Astrocyte of the cerebellum (primary cell): Measurements from ENCODE around the gene ABHD12B.

ENCODE experiments used
- DNase-seq: peaks from one replicate; pipeline ENCODE4 v3.0.0-alpha.2; 2011; ENCODE audit warnings: low read depth
- H3K4me3 ChIP-seq: 2 replicates; pipeline ENCODE4 v1.5.1; 2011; ENCODE audit warnings: mild to moderate bottlenecking, low read depth, low read length, moderate library complexity
- CTCF ChIP-seq: IDR thresholded peaks from 2 replicates; pipeline ENCODE4 v1.5.1; 2012; ENCODE audit warnings: low read length, low read depth, moderate library complexity, mild to moderate bottlenecking; ENCODE audit errors: missing control alignments
- in situ Hi-C: cut with HindIII; loops from 2 replicates; pipeline ENCODE4 v1.10.0; 2017; ENCODE audit warnings: low sequenced_read_pairs

ABHD12B gene

DNA sequence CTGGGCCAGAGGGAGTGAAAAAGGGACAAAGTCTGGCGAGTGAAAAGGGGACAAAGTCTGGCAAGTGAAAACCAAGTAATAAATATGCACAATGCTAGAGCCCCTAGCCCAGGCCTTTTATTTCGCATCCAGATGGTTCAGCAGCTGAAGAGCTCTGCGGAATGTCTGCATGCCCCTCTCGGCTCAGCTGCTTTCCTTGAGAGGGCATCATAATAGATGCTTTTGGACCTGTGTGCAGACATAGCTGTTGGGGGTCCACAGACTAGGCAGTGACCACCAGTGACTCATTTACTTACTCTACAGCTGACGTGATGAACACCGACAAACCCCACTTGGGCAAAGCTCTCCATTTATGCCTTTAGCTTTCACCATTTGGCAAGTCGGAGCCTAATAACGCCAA is 45.2 kb upstream of the ABHD12B start:
- in situ Hi-C loops, result no loop called here
- DNase-seq, result no peak
- no peak for TF ChIP-seq CTCF
- no peak overlapping the region for H3K4me3 ChIP-seq

DNA sequence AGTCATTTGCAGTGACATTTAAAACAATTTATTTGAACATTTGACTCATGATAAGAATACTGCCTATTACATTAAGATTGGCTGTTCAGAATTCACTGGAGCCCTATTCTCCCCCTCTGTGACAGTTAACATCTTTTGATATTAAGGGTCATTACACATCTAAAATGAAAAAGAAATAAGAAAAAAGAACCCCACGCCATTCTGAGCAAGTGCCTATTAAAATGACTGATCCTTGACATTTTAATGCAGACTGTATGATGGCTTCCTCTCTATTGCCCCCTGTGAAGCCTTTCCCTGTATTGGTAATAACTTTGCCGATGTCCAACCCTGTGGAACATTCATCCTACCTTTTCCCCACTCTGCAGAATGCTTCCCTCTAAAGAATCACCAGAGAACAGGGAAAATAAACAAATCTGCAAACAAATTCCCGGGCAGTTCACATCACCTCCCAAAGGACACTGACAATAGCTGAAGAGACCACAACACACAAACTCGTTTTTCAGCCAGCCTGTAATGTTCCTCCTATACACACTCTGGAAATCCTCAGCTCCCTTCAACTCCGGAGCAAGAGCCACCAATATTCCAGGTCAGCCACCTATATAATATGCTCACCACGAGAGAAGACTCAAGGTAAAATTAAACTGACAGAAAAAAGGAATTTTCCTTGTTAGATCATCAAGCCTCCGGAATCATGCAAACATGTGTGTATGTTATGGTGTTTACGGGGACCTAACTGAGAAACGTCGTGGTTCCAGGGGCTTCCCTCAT is 42.9 kb upstream of the ABHD12B start:
- in situ Hi-C loops, result no loop called here
- DNase-seq, result no peak
- TF ChIP-seq CTCF, result no peak
- H3K4me3 ChIP-seq, result peak overlapping the region; percentile 69

GRCh38 chr14:50829489-50830043 is 42.3 kb upstream of the ABHD12B start:
- no peak for DNase-seq
- peak overlapping the region; percentile 69 for H3K4me3 ChIP-seq
- no peak for TF ChIP-seq CTCF
- in situ Hi-C loops, result no loop called here

DNA sequence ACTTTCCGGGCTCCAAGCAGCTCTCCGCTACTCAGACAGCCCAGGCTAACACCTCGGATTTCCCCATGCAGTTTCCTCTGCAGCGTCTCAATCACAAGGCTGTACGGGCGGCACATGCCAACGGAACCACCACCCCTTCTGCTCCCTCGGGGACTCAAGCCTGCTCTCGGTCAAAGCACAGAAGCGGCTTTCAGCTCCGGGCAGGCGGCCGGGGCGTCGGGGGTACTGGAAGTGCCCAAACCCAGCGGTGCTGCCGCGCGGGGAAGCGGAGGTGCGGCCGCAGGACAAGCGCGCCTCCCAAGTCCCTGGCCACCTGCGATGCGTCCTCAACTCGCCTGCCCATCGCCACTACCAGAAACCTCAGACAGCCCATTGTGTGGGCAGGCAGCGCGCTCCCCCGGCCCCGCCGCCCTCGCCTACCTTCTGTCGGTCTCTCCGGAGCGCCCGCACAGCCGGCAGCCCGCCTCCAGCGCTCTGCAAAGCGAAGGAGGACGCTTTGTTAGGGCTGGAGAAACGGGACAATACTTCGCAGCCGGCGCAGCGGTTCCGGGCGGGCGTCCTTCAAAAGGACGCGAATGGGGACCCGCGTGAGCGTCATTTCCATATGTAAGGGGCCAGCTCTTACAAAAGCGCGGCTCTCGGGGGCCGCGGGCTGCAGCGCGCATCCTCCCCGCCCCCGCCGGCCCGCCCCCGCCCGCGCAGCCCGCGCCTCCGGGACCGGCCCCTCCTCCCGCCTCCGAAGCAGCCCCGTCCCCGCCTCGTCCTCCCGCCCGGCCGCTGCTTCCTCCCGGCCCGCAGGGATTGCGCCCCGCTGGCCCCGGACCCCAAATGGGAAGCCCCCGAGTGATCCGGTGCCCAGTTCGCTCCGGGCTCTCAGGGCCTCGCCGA is 41.6 kb upstream of the ABHD12B start:
- no peak for TF ChIP-seq CTCF
- no peak for DNase-seq
- in situ Hi-C loops, result no loop called here
- peak overlapping the region; percentile 69 for H3K4me3 ChIP-seq

DNA sequence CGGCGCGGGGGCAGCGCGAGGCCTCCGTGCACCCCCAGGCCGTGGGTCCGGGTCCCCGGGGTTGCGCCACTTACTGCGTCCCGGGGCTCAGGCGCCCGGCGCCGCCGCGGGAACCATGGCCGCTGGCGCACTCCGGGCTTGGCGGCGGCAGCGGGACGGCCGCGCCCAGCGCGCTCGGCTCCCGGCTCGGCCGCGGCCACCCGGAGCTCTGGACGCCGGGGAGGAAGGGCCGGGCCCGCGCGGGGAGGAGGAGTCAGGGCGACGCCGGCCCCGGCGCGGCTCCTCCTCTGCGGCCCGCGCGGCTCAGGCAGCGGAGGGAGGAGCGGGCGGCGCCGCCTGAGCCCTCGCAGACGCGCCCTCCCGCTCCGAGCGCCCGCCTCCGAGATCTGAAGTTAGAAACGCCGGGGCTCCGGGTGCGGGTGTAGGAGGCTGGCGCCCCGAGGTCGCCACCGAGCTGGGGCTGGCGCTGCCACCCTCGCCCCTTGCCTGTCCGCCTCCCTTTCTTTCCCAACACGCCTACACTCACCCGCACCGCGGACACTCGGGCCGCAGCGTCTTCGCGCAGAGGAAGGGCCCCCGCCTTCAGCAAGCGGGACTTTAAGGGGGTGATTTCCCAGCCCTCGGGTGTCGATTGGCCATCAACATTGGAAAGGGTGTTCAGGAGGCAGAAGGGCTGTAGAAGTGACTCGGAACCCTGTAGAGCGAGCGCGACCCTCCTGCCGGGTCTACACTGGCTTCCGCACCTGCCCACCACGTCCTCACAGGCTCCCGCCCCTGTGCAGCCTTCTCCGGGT is 40.7 kb upstream of the ABHD12B start, which contains the start of gene NIN:
Gene NIN (minus strand): TSS at position 231 of the 794 bp plus-strand sequence. CDS start 9,106 bp downstream, outside the sequence.
- peak within 1 kb of the TSS; percentile 69 for H3K4me3 ChIP-seq
- in situ Hi-C loops, result no loop called here
- TF ChIP-seq CTCF, result no peak
- DNase-seq, result no peak

DNA sequence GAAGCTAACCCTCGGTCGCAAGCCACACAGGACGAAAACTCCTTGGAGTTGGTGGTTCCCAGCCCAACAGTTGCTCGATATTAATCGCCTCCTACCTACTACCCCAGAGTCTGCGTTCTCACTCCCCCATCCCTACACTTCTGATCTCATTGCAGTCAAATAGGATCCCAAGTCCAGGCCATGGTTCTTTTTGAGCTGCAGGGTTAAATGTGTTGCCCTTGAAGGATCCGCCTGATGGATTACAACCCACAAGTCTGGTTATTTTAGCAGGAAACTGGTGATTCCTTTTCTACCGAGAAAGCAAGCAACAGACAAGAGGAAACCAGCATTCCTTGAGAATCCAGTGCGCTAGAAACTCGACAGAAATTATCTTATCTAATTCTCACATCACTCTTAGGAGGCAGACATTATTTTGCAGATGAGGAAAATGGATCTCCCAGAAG is 40.1 kb upstream of the ABHD12B start:
- H3K4me3 ChIP-seq, result peak overlapping the region; percentile 69
- no peak for TF ChIP-seq CTCF
- no peak for DNase-seq
- in situ Hi-C loops, result no loop called here
